Measurements from ENCODE around the gene ZNF541.
"Not testable (repeated sequence)": the region's sequence is repeated elsewhere in the genome, so short reads cannot be mapped to it uniquely, and the experiment has no call there.

The ZNF541 gene

DNA sequence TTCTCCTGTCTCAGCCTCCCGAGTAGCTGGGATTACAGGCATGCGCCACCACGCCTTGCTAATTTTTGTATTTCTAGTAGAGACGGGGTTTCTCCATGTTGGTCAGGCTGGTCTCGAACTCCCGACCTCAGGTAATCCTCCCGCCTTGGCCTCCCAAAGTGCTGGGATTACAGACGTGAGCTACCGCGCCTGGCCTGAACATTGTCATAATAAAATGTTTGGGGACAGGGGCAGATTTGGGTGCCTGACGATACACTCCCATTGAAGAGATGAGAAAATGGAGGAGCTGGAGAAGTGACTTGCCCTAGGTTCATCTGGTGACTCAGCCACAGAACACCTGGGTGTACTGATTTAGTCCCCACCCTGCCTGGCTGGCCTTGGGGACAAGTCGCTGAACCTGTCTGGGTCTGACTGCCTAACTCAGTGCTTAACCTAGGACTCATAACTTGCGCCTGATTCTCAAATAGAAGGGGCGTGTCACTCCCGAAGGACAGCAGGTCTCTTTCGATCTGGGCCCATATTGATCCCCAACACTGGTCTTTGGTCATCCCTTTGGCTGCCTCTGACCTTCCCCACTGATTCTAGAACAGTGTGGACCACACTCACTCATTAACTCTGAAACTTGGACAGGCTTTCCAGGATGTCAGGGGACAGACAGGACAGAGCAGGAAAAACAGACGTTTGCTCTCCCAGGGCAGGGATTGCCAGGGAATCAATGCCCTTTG lies 28.4 kb upstream of the ZNF541 start:
- FAIRE-seq: no peak
- no peak for DNase-seq (ENCODE audit: extremely low spot score, insufficient read length, low read depth)

DNA sequence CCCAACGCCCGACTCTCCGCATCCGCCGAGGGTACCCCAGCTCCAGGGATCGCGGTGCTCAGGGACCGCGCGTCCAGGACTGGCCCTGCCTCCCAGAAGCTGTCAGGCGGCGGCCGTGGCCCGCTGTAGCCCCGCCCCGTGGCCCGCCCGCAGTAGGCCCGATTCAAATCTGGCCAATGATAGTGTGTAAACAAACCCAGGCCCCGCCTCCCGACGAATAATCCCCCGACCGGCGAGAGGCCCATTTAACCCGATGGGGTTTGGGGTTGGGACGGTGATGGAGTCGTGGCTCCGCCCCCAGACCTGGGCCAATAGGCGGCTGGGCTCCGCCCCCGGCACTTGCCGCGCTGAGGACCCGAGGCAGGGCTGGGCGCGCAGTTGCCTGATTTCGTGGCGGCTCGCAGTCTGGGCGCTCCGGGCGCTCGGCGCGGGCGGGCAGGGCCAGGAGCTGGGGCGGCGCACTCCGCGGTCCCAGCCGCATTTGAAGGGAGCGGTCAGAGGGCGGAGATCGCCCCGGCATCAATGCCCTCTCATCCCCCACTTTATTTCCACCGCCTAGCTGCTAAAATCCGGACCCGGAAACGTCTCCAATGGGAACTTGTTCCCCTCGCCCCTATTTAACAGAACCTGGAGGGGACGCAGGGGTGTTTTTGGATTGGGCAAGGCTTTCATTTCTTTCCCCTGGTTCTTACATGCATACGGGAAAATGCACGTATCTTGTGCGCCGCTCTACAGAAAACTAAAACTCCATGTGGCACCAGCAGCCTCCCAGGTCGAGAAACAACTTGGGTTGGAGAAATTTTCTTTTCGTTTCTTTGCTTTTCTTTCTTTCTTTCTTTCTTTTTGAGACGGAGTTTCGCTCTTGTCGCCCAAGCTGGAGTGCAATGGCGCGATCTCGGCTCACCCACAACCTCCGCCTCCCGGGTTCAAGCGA lies 27.6 kb upstream of the ZNF541 start:
- DNase-seq (ENCODE audit: extremely low spot score, insufficient read length, low read depth) (peak; percentile 99), FAIRE-seq (peak; percentile 96)

DNA sequence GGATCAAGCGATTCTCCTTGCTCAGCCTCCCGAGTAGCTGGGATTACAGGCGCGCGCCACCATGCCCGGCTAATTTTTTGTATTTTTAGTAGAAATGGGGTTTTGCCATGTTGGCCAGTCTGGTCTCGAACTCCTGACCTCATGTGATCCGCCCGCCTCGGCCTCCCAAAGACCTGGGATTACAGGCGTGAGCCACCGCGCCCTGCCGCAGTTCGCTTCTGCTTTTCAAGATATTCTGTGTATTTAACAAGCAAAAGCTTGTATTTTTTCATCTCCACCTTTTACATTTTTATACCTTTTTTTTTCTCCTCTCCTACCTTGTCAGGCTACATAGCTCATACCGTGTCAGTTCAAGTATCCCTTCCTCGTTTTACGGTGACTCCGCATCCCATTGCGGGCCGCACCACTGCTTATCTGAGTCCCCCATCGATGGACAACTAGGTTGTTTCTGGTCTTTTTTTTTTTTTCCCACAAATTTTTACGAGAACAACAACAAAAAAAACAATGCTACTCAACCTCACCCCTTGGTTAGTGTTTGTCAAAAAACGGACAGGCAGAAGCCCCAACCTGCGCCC lies 26.8 kb upstream of the ZNF541 start:
- FAIRE-seq; DNase-seq (ENCODE audit: extremely low spot score, insufficient read length, low read depth): not testable (repeated sequence)

DNA sequence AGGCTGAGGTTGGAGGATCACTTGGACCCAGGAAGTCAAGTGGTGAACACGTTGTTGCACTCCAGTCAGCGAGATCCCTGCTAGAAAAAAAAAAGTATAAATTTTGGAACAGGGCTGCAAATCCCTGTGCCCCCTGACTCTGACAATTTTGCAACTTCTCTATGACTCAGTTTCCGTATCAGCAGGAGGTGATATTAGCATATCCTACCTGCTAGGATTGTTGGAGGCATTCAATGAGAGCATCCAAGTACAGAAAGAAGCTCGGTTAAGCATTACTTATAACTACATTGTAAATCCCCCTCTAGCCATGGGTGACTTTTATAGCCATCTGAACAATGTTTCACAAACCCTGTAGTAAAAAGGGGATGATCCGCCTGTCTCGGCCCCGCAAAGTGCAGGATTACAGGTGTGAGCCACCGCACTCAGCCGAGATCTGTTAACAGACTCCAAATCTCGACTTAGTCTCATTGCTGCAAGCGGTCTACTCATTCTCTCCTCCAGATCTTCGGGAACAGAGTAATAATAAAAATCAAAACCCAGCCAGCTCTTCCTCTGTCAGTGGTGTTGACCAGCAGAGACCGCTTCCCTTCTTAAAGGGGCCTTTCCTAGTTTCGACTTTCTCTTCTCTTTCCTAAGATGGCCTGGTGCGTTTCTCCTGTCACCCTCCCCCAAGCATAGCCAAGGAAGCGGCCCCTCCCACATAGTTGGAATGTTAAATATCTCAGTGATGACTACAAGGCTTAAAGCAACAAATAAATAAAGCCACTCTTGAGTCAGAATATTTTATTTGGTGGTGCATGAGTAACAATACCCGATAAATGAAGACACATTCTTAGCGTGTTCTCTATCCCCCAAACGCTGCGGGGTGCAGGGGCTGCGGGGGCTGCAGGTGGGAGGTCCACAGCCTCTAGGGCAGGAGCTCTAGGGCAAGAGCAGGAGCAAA lies 25.7 kb upstream of the ZNF541 start:
- FAIRE-seq: no peak

DNA sequence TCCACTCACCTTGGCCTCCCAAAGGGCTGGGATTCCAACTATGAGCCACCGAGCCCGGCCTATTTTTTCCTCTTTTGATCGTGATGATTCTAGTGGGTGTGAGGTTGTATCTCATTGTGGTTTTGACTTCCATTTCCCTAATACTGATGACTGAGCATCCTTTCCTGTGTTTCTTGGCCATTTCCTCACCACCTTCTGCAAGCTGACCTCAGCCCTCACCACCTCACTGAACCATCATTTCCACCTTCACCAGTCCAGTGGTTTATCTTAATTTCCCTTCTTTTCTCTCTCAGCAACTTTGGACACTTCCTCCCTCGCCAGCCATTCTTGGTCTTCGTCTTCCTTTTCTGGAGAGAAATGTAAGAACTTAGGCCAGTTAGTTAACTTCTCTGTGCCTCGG lies 23.0 kb upstream of the ZNF541 start:
- no peak for DNase-seq (ENCODE audit: extremely low spot score, insufficient read length, low read depth)
- FAIRE-seq: no peak

More for the DNA sequence above, 25.7 kb upstream of the ZNF541 start:
- DNase-seq (ENCODE audit: extremely low spot score, insufficient read length, low read depth): no peak

DNA sequence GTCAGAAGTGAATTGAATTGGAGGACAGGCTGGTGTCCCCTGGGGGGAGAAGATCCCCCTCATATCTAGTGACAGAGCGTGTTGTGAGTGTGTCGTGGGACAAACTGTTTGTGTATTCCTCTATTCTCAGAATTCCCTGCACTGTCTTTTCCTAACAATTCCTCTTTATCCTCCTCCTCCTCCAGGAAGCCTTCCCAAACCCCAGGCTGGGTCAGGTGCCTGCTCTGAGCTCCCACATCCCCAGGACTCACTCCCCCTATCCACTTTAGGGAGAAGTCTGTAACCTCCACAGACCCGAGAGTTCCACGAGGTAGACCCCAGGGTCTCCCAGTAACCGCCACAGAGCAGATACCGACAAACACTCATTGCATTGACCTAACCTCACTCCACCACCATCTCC lies 20.9 kb upstream of the ZNF541 start:
- DNase-seq (ENCODE audit: extremely low spot score, insufficient read length, low read depth) (no peak), FAIRE-seq (no peak)

DNA sequence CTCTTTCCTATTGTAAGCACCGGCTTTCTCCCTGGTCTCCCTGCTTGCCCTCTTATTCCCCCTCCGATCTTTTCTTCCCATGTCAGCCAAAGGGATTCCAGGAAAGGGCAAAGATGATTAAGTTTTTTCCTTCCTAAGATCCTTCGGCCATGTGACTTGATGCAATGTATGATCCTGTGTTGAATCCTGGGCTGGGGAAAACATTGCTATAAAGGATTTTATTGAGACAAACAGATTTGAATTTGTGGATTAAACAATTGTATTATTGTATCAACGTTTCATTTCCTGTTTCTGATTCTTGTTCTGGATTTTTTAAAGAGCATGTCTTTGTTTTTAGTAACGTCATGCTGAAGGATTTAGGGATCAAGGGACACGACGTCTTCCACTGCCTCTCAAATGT lies 16.9 kb upstream of the ZNF541 start:
- no peak for DNase-seq (ENCODE audit: extremely low spot score, insufficient read length, low read depth)
- no peak for FAIRE-seq

DNA sequence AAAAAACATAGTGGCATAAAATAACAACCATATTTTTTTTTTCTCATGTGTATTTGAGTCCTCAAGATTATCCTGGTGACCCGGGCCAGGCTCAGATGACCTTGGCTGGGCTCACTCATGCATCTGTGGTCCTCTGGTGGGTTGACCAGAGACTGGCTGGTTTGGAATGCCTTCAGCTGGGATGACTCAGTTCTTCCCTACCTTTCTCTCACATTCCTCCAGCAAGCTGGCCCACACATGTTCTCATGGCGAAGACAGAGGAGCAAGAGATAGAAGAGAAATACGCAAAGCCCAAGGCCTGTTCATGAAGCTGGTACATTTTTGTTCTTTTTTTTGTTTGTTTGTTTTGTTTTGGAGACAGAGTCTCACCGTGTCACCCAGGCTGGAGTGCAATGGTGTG lies 14.3 kb upstream of the ZNF541 start:
- DNase-seq (ENCODE audit: extremely low spot score, insufficient read length, low read depth) (no peak), FAIRE-seq (no peak)

DNA sequence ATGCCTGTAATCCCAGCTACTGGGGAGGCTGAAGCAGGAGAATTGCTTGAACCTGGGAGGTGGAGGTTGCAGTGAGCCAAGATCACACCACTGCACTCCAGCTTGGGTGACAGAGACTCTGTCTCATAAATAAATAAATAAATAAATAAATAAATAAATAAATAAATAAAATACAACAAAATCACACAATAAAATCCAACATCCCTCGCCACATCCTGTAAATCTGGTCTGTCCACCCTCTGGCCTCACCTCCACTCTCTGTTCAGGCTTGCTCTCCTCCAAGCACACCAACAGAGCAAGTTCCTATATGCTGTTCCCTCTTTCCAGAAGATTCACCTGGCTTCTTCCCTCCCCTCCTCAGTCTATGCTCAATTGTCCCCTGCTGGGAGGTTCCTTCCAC lies 10.2 kb upstream of the ZNF541 start:
- not testable (repeated sequence) for DNase-seq (ENCODE audit: extremely low spot score, insufficient read length, low read depth); FAIRE-seq

DNA sequence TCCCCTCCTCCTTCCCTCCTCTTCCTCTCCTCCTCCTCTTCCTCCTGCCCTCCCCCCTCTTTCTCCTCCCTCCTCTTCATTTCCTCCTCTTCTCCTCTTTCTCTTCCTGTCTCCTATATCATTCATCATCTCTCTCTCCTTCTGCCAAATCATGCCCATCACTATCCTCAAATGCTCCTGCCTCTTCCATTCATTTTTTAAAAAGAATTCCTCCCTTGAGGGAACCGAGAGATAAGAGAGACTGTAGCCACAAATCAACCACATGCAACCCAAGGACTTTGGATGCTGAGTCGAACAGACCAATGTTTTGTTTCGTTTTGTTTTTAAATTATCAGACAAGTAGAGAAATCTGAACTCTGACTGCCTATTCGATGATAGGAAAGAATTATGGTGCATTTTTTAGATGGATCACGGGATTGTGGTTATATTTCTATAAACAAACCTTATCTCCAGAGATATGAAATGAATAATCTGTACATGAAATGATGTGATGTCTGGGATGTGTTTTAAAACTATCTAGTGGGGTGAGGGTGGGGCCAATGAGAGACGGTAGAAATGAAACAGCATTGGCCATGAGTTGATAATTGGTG lies 9.5 kb upstream of the ZNF541 start:
- DNase-seq (ENCODE audit: extremely low spot score, insufficient read length, low read depth): no peak
- no peak for FAIRE-seq

DNA sequence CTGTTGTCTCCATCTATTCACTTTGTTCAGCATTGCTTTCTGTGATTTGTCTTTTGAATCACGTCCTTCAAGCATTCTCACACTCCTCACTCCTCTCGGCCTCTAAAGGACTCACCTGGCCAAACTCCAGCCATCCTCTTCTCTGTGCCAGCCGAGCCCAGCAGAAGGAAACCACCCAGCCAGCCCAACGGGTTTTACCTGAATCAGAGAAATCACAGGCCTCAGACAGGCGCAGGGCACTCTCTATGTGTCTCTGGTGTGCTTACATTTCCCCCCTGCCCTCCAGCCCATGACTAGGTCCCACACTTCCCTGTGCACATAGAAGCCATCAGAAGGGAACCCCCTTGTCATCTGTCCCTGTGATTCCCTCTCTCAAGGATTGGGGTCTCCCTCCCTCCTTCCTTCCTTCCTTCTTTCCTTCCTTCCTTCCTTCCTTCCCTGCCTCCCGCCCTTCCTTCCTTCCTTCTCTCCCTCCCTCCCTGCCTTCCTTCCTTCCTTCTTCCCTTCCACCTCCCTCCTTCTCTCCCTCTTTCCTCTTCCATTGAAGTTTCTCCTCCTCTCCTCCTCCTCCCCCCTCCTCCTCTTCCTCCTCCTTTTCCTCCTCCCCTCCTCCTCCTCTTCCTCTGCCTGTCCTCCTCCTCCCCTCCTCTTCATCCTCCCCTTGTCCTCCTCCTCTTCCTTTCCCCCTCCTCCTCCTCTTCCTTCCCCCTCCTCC lies 8.8 kb upstream of the ZNF541 start:
- FAIRE-seq (no peak), DNase-seq (ENCODE audit: extremely low spot score, insufficient read length, low read depth) (no peak)

DNA sequence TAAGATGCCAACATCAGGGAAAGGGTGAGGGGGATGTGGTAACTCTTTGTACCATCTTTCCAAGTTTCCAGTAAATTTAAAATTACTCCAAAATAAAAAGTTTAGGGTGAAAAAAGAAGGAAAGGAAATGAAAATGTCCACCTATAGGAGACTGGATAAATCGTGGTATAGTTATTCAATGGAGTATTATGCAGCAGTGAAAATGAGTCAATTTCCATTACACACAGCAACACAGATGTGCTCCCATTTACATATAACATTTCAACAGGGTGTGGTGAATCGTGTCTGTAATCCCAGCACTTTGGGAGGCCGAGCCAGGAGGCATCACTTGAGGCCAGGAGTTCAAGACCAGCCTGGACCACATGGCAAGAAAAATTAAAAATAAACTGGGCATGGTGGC lies 7.4 kb upstream of the ZNF541 start:
- no peak for FAIRE-seq

DNA sequence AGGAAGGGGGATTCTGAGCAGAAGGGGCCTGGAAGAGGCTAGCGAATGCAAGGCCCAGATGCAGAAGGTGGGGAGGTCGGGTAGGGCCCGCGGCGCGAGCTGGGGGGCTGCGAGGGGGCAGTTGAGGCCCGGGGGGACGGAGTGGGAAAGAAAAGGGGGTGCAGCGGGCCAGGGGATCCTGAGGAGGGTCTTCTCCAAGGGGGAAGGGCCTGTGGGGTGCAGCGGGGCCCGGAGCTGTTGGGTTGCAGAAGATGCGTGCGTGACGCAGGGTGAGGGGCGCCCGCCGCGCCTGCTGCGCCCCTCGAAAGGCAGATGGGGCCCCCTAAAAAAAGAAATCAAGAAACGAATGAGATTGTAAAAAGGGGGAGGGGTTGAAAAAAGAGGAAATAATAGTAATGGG lies 313 bp downstream of the ZNF541 start:
- DNase-seq (ENCODE audit: extremely low spot score, insufficient read length, low read depth): no peak
- no peak for FAIRE-seq

More for the DNA sequence above, 7.4 kb upstream of the ZNF541 start:
- DNase-seq (ENCODE audit: extremely low spot score, insufficient read length, low read depth): no peak

DNA sequence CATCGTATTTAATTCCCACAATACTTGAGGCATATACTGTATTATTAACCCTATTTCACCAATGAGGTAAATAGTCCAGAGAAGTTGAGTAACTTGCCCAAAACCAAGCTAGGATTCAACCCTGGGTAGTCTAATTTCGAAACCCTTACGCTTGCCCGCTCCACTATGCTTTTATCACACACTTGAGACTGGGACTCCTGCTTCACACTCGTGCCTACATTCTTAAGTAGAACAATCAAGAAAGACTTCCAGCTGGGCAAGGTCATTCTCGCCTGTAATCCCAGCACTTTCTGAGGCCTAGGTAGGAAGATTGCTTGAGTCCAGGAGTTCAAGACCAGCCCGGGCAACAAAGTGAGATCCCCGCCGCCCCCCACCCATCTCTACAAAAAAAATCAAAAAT lies 3.6 kb downstream of the ZNF541 start:
- FAIRE-seq: no peak

DNA sequence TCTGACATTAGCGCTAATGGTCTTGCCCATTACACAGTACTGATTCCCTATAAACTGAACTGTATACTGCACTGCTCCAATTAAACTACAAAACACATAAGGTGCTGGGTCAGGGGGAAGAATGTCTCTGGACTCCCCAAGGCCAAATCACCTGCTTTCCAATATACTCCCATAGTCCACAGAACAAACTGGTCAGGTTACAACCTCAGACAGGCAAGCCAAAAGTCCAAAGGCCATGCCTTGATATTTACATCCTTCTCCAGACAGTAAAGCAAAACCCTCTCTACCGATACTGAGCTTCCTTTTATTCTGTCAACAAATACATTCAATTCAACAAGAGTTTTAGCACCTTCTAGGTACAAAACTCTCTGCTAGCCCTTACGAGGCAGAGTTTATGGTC lies 8.9 kb downstream of the ZNF541 start:
- DNase-seq (ENCODE audit: extremely low spot score, insufficient read length, low read depth) (no peak), FAIRE-seq (no peak)

More for the DNA sequence above, 3.6 kb downstream of the ZNF541 start:
- DNase-seq (ENCODE audit: extremely low spot score, insufficient read length, low read depth): no peak

DNA sequence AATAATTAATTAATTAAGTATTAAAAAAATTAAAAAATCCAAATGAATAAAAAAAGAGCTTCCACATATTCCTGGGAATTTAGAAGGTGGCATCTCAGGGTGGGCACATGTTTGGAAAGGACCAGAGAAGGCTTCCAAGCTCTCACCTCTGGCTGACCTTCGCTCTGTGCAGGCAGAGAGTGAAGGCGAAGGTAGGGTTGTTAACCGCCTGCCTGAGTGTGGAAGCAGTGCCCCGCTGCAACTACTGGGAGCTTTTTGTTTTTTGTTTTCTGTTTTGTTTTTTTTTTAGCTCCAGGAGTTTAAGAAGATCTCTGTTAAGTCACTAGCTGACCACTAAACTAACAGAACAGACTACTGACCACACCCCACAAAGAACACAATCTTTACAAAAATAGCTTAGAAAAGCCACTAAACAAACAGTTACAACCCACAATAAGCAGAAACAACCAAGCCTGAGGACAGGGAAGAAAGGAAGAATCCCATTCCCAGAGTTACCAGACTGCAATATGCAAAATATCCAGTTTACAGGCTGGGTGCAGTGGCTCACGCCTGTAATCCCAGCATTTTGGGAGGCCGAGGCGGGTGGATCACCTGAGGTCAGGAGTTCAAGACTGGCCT lies 11.4 kb downstream of the ZNF541 start:
- no peak for DNase-seq (ENCODE audit: extremely low spot score, insufficient read length, low read depth)

DNA sequence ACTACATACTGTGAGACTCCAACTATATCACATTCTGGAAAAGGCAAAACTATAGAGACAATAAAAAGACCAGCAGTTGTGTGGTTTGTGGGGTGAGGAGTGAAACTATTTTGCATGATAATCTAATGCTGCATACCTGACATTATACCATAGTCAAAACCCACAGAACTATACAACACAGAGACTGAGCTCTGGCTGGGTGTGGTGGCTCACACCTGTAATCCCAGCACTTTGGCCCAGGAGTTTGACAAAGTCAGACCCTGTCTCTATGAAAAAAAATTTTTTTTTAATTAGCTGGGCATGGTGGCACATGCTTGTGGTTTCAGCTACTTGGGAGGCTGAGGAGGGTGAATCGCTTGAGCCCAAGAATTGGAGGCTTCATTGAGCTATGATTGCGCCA lies 11.9 kb downstream of the ZNF541 start:
- FAIRE-seq (no peak), DNase-seq (ENCODE audit: extremely low spot score, insufficient read length, low read depth) (no peak)

More for the DNA sequence above, 11.4 kb downstream of the ZNF541 start:
- no peak for FAIRE-seq

DNA sequence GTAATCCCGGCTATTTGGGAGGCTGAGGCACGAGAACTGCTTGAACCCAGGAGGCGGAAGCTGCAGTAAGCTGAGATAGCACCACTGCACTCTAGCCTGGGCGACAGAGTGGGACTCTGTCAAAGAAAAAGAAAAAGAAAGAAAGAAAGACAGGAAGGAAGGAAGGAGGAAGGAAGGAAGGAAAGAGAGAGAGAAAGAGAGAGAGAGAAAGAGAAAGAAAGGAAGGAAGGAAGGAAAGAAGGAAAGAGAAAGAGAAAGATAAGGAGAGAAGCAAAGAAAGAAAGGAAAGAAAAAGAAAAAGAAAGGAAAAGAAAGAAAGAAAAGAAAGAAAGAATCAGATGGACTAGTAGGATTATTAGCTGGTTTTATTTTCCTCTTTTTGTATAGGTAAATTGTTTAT lies 22.8 kb downstream of the ZNF541 start:
- DNase-seq (ENCODE audit: extremely low spot score, insufficient read length, low read depth) (no peak), FAIRE-seq (no peak)

Measured in GM18507 (cell line).